ENCODE measurements around the gene KPNA1.

The KPNA1 gene

DNA sequence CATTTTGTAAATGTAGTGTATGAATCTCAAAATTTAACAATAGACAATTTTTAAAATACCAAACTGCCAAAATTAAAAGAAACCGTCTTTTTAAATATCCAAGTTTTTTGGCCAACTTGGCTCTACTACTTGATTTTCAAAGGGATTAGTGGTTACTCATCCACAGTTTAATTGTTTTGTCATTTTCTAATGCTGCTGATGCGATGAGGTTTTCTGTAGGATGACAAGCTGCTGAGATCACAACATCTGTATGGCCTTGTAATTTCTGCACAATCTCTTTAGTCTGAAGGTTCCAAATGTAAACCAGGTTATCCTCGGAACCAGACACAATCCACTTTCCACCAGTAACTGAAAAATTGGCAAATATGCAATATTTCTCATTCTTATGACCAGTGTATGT is 100.3 kb downstream of the KPNA1 start:
- no peak for DNase-seq

GRCh38 chr3:122410639-122411038 is 104.1 kb downstream of the KPNA1 start:
- DNase-seq = no peak

GRCh38 chr3:122410111-122410510 is 104.6 kb downstream of the KPNA1 start:
- no peak for DNase-seq

- DNase-seq = no peak
Measured at GRCh38 chr3:122409446-122409845, 105.3 kb downstream of the KPNA1 start.

- no peak for DNase-seq
Measured at GRCh38 chr3:122407946-122408345, 106.8 kb downstream of the KPNA1 start.

DNA sequence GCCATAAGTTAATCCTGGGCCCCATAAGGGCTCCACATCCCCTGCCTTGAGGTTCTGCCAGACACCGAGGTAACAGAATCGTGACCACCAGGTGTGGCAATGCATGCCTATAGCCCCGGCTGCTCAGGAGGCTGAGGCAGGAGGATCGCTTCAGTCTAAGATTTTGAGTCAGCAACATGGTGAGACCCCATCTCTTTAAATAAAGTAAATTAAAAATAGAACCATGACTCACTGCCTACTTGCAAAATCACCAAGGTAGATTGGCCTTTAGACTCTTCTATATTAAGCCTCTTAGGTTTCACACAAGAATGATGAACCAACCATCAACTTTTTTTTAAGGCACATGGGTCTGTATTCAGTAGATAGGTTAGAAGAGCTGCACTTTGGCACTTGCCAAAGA is 108.5 kb downstream of the KPNA1 start:
- no peak for DNase-seq

DNA sequence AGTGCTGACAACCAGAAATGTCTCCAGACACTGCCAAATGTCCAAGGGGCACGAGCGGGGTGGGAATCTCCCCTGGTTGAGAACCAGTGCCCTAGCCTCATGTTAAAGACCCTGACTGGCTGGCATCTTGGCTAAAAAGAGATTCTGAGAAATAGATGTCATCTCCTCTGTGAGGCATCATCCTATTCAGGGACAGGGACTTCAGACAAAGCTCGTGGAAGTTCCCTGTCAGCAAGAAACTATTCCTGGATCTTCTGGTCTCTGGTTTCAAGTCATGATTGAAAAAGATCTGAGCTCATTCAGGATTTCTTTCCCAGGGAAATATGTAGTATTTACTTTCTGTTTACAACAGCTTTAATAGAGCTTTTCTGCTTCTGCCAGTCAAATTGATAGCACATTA is 109.7 kb downstream of the KPNA1 start:
- no peak for DNase-seq

DNA sequence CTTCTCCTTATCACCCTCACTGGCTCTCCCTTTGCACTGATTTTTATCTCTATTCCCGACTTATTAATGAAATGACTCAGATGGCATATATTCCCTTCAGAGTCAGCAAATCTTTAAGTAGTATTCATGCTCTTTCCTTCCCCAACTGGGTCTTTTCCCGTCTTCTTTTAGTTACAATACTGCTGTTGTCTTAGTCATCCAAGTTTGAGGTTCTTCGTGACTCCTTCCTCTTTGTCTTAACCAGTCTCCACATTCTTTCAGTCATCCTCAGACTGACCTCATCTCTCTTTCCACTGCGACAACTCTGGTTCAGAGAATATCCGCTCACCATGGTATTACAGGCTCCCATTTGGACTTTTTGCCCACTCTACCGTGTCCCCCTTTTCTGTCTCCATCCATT is 111.2 kb downstream of the KPNA1 start:
- no peak for DNase-seq

DNA sequence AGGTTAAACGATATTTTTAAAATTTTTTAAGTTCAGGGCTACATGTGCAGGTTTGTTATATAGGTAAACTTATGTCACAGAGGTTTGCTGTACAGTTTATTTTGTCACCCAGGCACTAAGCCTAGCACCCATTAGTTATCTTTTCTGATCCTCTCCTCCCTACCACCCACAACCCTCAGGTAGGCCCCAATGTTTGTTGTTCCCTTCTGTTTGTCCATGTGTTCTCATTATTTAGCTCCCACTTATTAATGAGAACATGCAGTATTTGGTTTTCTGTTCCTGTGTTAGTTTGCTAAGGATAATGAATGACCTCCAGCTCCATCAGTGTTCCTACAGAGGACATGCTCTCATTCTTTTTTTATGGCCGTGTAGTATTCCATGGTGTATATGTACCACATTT is 115.8 kb downstream of the KPNA1 start:
- DNase-seq = no peak

DNA sequence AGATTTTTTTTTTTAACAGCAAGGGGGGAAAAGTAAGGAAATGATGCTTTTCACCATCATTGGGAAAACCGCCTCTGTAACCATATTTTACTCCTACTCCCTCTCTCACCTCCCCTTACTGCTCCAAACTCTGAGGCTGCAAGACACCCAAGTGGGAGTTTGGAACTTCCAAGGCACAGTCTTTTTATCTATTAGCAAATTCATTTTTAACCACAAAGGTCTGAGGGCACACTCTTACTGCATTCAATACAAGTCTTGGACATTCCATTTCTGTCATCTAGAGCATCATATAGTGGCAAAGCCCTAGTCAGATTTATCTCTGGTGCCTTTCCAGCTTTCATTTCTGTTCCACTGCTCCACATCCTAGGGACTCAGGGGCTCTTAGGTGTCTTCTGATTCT is 117.5 kb downstream of the KPNA1 start:
- DNase-seq = no peak

DNA sequence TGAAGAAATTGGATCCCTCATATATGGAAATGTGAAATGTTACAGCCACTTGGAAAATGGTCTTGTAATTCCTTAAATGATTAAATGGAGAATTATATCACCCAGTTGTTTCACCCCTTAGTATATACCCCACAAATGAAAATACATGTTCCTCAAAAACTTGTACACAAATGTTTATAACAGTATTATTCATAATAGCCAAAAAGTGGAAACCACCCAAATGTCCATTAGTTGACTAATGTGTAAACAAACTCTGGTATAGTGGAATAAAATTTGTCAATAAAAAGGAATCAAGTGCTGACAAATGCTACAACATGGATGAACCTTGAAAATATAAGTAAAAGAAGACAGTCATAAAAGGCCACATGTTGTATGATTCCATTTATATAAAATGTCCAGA is 118.2 kb downstream of the KPNA1 start:
- DNase-seq = no peak

DNA sequence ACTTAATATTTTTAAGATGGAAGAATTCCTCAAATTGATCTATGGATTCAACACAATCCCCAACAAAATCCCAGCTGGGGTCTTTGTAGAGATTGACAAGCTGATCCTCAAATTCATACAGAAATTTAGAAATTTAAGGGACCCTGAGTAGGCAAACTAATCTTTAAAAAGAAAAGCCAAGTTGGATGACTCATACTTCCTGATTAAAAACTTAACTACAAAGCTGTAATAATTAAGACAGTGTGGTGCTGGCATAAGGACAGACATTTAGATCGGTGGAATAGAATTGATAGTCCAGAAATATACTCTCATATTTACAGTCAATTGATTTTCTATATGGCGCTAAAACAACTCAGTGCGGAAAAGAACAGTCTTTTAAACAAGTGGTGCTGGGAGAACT is 119.2 kb downstream of the KPNA1 start:
- DNase-seq = no peak

- no peak for DNase-seq
Measured at GRCh38 chr3:122394173-122394572, 120.6 kb downstream of the KPNA1 start.

DNA sequence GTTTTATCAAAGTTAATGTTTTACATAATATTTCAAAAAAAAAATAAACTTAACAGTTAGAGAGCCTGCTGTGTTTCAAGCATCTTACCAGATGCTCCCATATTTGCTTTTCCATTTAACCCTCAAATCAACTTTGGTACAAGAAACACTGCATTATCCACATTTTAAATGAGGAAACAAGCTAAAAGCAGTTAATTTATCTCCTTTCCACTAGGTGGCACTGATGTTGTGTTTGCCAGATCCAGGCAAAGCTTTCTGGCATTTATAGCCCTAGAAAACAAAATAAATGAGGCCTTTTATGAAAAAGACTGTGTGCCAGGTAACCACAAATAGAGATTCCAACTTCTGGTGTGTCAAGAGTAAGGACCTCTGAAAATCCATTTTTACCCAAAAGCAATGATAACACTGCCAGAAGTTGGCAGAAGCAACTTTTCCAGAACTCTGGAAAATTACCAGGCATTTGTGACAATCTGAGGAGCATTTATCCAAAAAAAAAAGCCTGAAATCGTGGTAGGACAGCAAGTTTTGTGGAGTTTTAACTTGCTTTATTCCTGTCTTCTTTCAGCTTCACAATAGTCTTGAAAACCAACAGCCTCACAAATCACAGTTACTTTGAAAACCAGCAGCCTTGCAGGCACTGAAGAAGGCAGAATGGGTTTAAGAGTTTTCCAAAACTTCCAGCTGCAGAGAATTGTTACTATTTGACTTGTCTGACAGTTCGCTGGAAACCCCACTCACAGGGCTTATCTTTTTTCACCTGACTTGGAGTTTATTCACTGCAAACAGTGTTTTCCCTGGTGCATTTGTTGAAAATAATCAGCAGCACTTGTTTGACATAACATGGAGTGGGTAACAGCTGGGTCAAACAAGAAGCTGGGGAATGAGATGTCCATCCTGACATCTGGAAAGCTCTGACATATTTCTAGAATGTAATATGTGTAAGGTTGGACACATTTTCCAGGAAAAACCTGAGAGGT is 121.6 kb downstream of the KPNA1 start:
- DNase-seq = peak; percentile 43

DNA sequence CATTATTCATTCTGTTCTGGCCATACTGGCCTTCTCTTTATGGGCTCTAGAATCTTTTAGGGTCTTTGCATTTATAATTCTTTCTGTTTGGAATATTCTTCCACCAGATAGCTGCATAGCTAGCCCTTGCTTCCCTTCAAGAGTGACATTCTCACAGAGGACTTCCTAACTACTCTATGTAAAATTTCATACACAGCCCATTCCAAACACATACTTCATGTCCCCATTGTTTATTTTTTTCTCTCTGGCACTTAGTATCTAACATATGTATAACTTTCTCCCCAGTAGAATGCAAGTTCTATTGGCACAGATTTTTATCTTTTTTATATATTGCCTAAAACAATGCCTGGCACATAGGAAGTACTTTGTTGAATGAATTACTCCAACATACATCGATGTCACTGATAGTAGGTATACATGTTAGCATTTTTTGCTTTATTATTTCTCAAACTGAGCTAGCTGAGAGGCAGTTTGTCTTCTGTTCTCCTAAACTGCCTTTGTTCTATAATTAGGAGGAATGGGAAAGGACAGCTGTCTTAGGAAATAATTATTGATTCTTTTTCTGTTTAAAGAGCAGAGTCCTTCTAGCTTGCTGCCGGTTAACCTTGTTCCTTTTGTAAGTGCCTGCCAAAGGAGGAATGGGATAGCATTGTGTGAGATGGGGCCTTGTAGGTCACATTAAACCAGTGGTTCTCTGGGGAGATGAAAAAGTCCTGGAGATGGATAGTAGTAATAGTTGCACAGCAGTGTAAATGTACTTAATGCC is 122.9 kb downstream of the KPNA1 start:
- no peak for DNase-seq

GRCh38 chr3:122390665-122391064 is 124.1 kb downstream of the KPNA1 start:
- DNase-seq = no peak

DNA sequence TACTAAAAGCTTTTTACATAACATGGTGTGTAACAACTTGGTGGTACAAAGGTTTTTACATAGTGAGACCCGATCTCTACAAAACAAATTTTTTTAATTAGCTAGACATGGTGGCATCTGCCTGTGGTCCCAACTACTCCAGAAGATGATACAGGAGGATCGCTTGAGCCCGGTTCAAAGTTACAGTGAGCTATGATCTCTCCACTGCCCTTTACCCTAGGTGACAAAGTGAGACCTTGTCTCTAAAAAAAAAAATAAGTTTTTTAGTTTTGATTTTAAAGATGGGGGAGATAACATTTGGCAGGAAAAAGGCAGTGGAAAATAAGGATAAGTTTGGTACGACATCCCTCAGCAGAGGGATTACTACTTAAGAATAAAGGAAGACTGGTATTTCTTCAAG is 124.8 kb downstream of the KPNA1 start:
- DNase-seq = no peak

- no peak for DNase-seq
Measured at GRCh38 chr3:122389197-122389596, 125.5 kb downstream of the KPNA1 start.

GRCh38 chr3:122387709-122388108 is 127.0 kb downstream of the KPNA1 start:
- no peak for DNase-seq

DNA sequence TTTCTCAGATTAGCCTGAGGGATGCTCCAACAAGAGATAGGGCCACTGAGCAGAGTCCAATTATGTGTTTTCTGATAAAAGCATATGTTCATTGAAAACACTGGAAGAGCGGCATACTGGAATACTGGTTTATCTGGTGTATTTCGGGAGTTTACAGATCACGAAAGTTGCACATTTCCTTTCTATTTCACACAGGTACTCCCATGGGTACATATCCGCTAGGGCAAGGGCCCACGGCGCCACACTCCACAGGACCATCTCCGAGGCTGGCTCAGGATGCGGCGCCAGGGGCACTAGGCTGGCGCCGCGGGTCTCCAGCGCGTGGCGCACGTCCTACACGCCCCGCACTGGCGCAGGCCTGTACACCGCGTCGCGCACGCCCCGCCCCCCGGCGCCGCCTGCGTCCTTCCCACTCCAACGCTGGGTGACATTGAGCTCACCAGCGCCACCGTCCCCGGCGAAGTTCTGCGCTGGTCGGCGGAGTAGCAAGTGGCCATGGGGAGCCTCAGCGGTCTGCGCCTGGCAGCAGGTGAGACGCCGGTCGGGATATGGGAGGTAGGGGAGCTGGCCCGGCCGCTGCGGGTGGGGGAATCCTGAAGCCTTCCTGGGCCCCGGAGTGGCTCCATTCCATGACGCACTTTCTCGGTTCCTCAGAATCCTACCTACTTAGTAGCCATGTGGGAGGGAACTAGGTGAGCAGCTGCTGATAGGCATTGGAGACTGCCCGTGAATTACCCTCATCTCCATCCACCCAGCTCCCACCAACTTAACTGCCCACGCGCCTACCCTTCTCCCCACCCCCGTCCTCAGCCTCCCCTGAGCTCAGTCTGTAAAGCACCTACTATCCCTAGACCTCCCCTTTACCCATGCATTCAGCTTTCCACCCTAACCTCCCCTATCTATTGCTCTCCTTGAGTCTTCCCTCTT is 130.7 kb downstream of the KPNA1 start, which contains the start of gene FAM162A:
Gene FAM162A (plus strand): TSS at position 412 of the 927 bp plus-strand sequence. CDS start 84 bp downstream, at position 496.
- DNase-seq = peak; percentile 87

- peak; percentile 70 for DNase-seq
Measured at GRCh38 chr3:122382888-122383666, 131.7 kb downstream of the KPNA1 start, which contains the start of gene MIX23. TSS of gene MIX23 (minus strand) at chr3:122383231. CDS start at chr3:122383224, 7 bp downstream.

DNA sequence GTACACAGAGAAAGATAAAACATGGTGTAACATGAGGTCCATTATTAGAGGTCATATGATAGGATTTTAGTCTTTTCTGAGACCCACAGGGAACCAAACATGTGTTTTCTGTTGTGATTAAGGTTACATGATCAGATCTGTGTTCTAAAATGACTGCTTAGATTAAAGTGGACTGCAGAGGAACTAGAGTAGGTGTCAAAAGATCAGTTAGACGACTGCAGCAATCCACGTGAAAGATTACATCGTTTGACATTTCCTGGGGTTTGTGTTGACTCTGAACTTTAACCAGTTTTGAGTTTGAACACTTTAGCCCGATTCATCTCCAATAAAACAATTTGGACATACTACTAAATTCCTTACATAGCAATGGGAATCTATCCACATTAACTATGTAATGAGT is 136.8 kb downstream of the KPNA1 start:
- no peak for DNase-seq

Data from DMS79 (cell line).